ENCODE results near the gene BFAR. TPM values are rescaled to one million over a fixed set of nuclear protein-coding genes. Genes with fewer than 3 reads are reported as not detected.

The BFAR gene
- total and polyA plus RNA-seq, 9 of the 15 experiments (the other 6 are each of a cell fraction or from before 2014, with no cell fraction given): 45.0 to 82.6 (median 60.4) TPM

DNA sequence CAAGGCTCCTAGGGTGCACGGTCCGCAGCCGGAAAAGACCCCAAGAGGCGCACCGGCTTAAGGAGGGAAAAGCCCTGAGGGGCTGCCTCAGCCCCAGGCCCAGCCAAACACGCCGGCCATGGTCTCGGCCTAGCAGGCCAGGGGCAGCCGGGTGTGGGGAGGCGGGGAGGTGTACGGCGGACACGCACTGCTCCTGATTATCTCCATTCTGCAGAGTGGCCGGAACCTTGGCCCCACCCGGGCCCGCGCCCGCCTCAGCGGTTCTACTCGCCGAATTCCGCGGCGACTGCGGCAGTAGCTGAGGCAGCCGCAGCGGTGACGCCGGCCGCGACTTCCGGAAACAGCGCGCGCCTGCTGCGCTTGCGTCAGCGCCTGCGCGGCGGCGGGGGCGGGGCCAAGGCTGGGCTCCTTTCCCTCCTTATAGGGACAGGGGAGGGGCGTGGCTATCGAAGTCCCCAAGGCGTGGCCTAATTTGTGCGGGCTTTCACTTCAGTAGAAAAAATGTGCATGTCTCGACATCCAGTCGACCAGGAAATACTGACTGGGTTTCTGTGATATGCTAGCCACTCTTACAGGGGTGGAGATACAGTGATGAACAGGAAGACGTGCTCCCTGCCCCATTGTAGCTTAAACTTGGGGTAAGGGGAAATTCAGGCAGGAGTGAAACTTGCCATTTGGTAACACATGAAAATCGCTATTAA lies 2.7 kb upstream of the BFAR start, which contains the start of gene PARN (continued):
- TF ChIP-seq, protein P1, sequence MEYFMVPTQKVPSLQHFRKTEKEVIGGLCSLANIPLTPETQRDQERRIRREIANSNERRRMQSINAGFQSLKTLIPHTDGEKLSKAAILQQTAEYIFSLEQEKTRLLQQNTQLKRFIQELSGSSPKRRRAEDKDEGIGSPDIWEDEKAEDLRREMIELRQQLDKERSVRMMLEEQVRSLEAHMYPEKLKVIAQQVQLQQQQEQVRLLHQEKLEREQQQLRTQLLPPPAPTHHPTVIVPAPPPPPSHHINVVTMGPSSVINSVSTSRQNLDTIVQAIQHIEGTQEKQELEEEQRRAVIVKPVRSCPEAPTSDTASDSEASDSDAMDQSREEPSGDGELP (CRISPR knock-in tag; IDR thresholded peaks at IDR 0.05; ENCODE audit: borderline replicate concordance): peak; percentile 71; the same call in 1 of the 2 replicates
- TF ChIP-seq HEY1 (CRISPR knock-in tag; IDR thresholded peaks at IDR 0.05; ENCODE audit: borderline replicate concordance) (no peak), NFE2L1 (tag; IDR thresholded peaks at IDR 0.05; ENCODE audit: borderline replicate concordance, low read depth) (no peak), MED1 (CRISPR knock-in tag; IDR thresholded peaks at IDR 0.05; ENCODE audit: borderline replicate concordance) (no peak), FUS (optimal IDR thresholded peaks at IDR 0.05; ENCODE audit: low read depth, low read length) (no peak), RBM14 (IDR thresholded peaks at IDR 0.05; ENCODE audit: borderline replicate concordance, insufficient read depth, low read depth, low read length) (no peak), DNMT1 (IDR thresholded peaks at IDR 0.05) (no peak), ARID2 (IDR thresholded peaks at IDR 0.05) (no peak), HNRNPL (IDR thresholded peaks at IDR 0.05; ENCODE audit: low read depth, low read length) (no peak), SMARCC2 (IDR thresholded peaks at IDR 0.05; ENCODE audit: low read depth) (no peak), ZNF146 (CRISPR knock-in tag; IDR thresholded peaks at IDR 0.05; ENCODE audit: unreplicated experiment) (no peak), ILF3 (IDR thresholded peaks at IDR 0.05; ENCODE audit: borderline replicate concordance) (no peak), ZNF436 (CRISPR knock-in tag; IDR thresholded peaks at IDR 0.05) (no peak), EGR1 (conservative IDR thresholded peaks at IDR 0.05) (peak; percentile 50), CC2D1A (IDR thresholded peaks at IDR 0.05) (no peak), ZNF224 (CRISPR knock-in tag; IDR thresholded peaks at IDR 0.05) (no peak), TGIF2 (CRISPR knock-in tag; IDR thresholded peaks at IDR 0.05) (no peak), PHF20 (IDR thresholded peaks at IDR 0.05; ENCODE audit: partially characterized antibody) (peak; percentile 90), ZNF444 (CRISPR knock-in tag; IDR thresholded peaks at IDR 0.05) (no peak), LCOR (CRISPR knock-in tag; IDR thresholded peaks at IDR 0.05) (0 out of 2 replicates have a peak, but pooled peaks have one; percentile 36)
- TF ChIP-seq, protein P2, sequence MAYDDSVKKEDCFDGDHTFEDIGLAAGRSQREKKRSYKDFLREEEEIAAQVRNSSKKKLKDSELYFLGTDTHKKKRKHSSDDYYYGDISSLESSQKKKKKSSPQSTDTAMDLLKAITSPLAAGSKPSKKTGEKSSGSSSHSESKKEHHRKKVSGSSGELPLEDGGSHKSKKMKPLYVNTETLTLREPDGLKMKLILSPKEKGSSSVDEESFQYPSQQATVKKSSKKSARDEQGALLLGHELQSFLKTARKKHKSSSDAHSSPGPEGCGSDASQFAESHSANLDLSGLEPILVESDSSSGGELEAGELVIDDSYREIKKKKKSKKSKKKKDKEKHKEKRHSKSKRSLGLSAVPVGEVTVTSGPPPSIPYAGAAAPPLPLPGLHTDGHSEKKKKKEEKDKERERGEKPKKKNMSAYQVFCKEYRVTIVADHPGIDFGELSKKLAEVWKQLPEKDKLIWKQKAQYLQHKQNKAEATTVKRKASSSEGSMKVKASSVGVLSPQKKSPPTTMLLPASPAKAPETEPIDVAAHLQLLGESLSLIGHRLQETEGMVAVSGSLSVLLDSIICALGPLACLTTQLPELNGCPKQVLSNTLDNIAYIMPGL (CRISPR knock-in tag; IDR thresholded peaks at IDR 0.05): peak; percentile 20; the same call in 1 of the 2 replicates
- TF ChIP-seq, protein P3, sequence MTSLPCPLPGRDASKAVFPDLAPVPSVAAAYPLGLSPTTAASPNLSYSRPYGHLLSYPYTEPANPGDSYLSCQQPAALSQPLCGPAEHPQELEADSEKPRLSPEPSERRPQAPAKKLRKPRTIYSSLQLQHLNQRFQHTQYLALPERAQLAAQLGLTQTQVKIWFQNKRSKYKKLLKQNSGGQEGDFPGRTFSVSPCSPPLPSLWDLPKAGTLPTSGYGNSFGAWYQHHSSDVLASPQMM (CRISPR knock-in tag; IDR thresholded peaks at IDR 0.05): no peak
- TF ChIP-seq, protein P4, sequence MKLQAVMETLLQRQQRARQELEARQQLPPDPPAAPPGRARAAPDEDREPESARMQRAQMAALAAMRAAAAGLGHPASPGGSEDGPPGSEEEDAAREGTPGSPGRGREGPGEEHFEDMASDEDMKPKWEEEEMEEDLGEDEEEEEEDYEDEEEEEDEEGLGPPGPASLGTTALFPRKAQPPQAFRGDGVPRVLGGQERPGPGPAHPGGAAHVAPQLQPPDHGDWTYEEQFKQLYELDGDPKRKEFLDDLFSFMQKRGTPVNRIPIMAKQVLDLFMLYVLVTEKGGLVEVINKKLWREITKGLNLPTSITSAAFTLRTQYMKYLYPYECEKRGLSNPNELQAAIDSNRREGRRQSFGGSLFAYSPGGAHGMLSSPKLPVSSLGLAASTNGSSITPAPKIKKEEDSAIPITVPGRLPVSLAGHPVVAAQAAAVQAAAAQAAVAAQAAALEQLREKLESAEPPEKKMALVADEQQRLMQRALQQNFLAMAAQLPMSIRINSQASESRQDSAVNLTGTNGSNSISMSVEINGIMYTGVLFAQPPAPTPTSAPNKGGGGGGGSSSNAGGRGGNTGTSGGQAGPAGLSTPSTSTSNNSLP (IDR thresholded peaks at IDR 0.05; ENCODE audit: borderline replicate concordance, low read depth, low read length): no peak
- TF ChIP-seq, protein P5, sequence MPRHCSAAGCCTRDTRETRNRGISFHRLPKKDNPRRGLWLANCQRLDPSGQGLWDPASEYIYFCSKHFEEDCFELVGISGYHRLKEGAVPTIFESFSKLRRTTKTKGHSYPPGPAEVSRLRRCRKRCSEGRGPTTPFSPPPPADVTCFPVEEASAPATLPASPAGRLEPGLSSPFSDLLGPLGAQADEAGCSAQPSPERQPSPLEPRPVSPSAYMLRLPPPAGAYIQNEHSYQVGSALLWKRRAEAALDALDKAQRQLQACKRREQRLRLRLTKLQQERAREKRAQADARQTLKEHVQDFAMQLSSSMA (CRISPR knock-in tag; IDR thresholded peaks at IDR 0.05): no peak

Measured in K562 (cell line).